Globus pallidus (tissue), 1 donor: ENCODE results near the gene VTI1A.
A peak's percentile ranks its signal among the peaks of the same experiment; 100 is the strongest.

Experiments
- DNase-seq: peaks from one replicate; pipeline ENCODE4 v3.0.0-alpha.2; 2015; ENCODE audit warnings: low spot score

VTI1A gene

DNA sequence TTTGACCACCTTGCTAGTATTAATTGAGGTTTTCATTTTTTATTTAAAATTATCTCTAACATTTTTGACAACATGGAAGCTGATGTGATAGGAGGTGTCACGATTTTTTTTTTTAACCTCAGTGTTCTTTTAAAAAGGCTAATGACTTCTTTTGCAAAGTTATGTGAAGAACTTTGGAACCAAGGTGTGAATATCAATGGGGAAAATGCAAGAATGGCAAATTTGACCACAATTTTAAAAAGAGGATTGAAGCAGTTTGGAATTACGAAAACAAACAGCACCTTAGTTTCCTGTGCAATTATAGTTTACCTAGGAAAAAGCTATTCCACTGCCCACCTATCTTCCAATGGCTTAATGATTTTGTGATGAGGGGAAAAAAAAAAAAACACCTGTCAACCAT lies 232.4 kb downstream of the VTI1A start:
- no peak for DNase-seq

DNA sequence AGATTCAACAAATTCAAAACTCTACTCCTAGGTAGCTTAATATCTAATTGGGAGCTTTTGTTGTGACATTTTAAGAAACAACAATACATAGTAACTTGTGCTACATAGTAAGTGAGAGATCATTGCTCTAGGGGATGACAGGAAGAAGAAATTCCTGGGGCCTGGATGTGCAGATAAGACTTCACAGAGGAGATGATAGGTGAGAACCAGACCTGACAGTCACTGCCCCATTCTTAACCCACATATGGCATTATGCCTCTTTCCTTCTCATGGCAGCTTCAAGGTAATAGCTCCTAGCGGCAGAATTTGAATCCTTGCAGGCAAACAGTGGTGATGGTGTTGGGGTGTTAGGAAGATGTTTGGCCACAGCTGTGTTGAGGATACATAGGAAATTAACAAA lies 233.6 kb downstream of the VTI1A start:
- no peak for DNase-seq

DNA sequence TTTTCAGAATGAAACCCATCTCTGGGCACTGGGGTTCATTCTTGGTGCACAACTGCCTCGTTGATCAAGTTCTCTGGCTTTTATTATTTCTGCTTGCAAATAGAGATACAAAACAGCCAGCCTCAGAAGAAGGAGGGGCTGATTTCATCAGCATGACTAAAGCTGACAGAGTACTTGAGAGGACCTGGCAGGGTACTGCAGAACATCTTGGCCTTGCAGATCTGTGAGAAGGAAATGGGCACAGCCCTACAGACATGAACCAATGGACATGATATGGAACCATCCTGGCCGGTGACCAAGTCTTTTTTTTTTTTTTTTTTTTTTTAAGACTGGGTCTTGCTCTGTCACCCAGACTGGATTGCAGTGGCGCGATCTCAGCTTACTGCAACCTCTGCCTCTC lies 240.6 kb downstream of the VTI1A start:
- no peak for DNase-seq

DNA sequence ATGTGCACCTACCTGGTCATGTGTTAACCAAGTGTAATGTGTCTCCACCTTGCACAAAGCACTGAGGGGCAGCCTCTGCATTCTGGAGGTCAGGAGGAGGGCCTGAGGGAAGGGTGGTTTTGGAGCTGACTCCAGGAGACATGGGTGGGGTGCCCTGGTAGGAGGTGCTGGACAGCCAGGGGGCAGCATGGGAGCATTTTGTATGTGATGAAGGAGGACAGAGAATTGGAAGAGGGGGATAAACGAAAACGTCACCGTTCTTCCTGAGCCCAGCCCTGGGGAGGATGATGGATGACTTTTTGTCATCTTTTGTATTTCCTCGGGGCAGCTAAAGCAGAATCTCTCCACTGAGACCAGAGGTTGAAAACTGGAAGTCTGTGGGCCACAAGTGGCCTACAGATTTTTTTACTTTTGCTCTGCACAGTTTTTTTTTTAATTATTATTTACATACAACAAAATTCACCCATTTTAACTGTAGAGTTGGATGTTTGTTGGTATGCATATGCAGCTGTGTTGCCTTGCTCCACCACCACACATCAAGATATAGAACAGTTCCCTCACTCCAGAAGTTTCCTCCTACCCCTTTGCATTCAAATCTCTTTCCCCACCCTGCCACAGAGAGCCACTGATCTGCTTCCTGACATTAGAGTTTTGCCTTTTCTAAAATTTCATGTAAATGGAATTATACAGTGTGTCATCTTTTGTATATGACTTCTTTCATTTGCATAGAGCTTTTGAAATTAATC lies 242.5 kb downstream of the VTI1A start:
- no peak for DNase-seq

DNA sequence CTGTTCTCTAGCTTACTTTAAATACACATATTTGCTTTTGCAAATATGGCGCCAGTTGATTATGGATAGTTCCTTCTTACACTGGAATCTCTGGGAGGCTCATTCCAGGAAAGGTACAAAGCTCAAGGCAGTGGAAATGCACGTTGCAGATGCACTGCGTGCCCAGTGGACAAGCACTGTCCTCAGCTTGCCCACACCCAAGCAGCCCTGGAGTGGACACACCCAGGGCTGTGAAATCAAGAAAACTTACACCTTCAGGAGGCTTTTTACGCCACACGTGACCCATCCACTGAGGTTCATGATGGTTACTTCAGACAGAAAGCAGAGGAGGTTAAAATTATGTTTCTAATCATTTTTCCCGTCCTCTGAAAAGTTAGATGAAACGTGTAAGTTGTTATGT lies 248.5 kb downstream of the VTI1A start:
- no peak for DNase-seq

DNA sequence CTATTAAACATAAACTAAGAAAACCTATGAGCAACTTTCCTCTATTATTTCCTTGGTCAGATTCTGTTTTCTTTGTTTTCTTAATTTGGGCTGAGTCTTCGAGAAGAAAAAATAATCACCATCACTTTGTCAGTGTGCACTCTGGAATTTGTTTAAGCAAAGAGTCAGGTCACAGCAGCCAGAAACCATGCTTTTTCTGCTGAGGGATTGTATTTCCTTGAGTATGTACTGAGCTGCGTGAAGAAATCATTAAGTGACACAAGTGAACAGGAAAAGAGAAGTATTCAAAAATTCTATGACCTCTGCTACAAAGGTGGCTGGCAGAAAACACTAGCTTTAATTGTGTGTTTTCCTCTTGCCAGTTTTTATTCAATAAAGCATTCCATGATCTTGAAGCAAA lies 249.6 kb downstream of the VTI1A start:
- no peak for DNase-seq

DNA sequence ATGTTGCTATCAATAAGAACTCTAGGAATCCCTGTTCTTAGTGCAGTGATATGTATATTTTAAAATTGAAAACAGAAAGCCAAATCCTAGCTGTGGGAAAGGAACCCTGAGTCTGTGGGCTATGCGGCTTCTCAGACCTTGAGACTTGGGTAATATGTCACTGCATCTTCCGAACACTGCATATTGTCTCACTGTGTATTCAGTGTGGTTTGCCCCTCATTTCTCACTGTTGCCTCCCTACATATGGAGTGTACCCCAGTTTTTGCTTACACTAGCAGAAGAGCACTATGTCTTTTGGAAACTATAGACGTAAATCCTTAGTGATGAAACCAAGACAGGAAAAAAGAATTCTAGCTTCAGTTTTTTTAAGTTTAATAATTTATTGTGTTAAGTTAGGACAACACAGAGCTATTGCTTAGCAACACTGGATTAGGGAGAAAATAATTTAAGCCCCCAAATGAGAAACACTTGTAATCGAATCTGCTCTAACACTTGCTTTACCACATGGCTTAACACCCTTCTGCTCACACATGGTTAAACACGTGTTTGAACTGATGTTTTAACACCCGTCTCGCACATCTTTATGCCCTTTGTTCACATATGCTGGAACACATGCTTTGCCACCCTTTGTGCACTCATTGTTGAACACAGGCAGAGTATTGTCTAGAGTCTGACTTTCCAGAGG lies 251.3 kb downstream of the VTI1A start:
- DNase-seq, result no peak

DNA sequence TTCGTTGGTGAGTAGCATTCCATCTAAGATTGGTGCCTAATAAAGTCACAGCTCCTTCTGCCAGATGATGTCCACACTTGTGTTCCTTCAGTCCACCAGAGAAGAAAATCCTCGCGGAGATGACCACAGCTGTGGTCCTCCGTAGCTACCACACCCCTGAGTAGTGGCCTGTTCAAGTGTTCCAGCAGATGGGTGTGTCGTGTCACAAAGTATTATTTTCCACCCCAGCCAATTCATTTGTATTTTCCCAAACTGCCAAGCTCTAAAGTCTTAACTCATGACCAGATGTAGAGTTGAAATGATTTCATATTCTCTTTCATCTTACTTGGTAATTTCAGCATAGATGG lies 251.8 kb downstream of the VTI1A start:
- no peak for DNase-seq

DNA sequence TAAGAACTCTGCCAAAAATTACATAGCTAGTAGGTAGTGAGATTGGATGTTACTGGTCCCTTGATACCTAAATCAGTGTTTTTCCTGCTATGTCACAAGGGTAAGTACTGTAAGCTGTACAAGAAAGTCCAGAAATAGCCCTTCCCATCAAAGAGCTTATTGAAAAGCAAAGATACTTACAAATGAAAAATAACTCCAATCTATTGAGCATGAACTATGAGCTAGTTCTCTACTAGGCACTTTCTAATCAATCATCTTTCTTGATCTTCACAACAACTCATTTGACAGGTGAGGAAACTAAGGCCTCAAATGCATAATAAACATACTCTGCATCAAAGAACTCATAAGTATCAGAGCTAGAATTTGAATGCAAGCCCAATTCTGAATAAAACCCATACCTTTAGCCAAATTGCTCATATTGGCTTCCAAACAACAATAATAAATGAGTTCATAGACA lies 253.2 kb downstream of the VTI1A start:
- no peak for DNase-seq

DNA sequence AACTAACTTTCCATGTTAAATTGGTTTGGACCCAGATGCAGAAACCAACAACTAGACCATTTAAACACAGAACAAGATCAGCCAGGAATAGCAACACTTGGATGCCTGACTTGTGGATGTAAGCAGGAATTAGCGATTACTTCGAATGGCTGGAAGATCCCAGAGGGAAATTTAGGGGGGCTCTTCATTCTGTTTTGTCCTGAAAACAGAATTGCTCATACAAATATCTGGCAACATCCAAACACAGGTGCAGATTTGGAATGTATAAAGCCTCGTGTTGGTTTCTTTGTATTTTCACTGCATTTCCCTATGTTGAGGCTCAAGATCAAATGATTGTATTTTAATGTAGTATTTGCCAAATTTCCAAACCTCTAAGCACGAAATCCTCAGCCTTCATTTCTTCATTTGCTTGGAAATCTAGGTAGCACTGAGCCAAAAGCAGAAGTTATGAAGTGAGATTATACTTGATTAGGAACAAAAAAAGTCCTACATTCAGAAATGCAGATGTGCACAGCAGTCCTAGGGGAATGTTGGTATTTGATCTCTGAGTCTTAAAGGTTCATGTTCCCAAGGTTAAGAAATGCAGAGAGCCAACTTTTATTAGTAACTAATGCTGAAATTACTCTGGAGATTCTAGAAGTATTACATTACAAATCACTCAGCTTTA lies 254.3 kb downstream of the VTI1A start:
- DNase-seq, result no peak

DNA sequence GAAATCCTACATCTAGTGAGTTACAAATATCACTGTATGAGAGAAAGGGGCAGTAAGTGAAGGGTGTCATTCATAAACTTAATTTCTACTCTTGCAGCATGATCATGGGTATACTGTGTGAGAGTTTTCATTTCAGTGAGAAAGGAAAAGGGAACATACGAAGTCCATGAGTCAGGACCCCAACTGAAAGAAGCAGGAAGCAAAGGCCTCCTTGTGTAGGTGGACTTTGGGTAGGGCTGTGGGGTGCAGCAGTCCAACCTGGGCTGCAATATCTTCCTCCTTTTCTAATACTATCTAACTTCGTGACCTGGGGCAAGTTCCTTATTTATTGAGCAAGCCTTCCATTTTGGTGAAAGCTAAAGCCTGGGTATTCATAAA lies 254.9 kb downstream of the VTI1A start:
- DNase-seq, result no peak

DNA sequence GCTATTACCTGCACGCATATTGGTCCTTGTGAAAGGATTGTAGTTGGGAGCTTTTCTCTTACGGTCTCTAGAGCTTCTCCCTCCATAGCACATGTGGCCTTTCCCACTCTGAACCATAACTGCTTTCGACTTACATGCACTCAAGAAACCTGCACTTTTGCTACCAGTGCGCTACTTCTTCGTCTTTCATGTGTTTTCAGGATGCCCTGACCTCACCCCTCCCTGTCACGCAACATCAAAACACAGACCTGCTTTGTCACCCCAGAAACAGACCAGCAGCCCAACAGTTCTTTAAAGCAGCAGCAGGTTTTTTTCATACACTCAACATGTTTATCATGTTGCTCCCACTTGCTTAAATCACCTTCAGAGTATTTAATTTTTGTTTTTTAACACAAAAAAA lies 259.6 kb downstream of the VTI1A start:
- no peak for DNase-seq

DNA sequence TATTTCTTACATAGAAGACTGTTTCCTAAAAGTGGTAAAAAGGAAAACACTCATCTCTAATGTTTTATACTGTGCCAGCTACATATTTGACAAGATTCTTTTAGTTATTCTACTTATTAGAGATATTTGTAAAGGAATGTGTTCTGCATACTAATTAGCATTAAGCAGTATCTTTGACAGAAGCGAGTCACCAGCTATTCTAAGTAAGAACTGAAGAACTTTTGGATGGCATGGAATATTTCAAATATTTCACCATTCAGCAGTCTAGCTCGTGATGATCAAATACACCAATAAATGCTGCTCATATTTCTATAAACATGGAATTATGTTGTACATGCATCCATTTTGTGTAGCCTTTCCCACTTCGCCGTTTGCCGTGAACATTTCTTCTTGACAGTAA lies 261.4 kb downstream of the VTI1A start:
- no peak for DNase-seq

DNA sequence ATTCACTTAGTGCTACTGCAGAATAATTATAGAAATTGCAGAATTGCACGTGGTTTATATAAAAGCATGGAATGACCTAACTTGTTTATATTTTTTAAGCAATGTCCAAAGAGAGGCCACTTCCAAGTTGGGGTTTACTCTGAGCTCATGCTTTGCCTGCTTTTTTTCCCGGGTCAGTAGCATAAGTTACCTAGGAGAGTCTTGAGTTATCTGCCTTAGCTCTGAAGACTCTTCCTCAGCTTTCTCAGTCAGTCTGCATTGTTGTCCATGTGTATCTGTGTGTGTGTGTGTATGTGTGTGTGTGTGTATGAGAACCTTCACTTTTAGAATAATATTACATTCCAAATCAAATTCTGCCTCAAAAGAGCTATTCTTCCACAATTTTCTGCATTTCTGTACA lies 263.5 kb downstream of the VTI1A start:
- DNase-seq, result no peak

DNA sequence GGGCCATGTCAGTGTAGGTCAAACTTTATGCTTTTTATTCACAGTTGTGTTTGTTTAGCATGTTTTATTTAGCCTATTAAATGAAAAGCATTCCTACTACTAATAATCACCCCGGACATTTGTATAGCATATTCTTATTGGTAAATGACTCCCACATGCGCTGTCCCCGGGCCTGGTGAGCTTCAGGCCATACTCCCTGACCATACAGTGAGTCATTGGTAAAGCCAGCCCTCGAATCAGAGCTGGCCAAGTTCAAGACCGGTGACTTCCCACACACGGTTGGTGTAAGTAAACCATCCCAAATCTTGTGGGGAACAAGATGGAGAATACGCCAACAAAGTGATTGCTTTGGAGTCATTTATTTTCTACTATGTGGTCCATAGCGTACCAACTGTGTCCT lies 264.4 kb downstream of the VTI1A start:
- no peak for DNase-seq

DNA sequence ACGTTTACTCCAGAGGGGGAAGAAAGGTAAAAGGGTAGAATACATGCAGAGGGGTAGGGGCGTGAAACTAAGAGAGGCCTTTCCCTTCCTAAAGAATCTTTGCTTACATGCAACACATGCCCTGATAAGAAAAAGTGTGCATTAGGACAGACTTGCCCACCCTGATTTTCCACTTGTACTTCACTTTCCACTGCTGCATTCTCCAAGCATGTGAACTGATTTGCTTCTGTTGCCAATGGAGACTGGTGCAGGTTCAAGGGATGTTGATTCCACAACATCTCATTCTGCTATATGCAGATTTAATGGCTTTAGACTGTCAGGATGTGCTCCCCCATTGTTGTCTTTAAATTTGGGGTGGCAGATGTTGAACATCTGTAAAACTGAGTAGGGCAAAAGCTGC lies 265.5 kb downstream of the VTI1A start:
- no peak for DNase-seq

DNA sequence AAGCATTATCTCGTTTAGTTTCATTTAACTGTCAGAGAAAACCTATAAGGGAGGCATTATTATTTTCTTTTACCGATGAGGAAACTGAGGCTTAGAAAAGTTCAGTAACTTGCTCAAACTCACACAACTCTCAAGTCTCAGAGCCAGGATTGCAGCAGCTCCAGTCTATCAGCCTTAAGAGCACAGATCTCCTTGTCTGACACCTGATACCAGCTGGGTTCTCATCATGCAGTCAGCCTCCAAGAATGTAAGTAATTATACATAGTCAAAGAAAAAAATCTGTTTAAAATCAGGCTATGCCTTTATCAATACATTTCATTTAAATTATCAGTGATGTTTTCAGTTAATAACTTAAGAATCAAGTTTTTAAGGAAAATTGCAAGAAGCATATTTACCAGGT lies 266.4 kb downstream of the VTI1A start:
- no peak for DNase-seq

DNA sequence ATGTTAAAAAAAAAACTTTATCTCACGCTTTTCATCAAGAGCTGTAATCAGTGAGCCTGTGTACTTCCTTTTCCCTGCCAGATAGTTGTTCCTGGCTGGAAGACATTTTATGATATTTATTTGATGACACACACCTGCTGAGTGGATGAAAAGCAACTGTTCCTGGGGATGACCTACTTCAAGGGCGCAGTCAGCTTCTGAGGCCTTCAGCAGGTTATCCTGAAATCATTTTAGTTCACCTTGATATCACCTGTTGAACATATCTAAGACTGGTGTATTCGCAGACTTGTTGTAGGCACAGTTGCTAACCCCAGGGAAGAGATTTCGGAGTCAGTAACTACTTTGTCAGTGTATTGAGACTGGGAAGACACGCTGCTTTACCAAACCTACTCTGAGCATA lies 268.6 kb downstream of the VTI1A start:
- DNase-seq, result no peak

DNA sequence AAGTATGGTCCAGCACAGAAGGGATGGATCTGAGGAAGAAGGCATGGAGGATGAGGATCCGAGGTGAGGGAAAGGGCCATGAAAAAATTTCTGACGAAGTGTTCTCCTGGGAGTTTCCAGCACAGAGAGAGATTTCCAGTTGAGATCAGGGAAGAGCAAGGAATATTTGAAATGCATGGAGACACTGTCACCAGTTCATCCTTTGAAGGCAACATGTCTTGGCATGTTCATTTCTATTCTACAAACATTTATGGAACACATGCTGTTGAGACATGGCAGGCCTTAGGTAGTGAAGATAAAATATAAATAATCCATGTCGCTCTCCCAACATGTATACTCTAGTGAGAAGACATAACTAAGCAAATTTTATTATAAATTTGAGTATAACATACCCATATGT lies 269.1 kb downstream of the VTI1A start:
- no peak for DNase-seq

DNA sequence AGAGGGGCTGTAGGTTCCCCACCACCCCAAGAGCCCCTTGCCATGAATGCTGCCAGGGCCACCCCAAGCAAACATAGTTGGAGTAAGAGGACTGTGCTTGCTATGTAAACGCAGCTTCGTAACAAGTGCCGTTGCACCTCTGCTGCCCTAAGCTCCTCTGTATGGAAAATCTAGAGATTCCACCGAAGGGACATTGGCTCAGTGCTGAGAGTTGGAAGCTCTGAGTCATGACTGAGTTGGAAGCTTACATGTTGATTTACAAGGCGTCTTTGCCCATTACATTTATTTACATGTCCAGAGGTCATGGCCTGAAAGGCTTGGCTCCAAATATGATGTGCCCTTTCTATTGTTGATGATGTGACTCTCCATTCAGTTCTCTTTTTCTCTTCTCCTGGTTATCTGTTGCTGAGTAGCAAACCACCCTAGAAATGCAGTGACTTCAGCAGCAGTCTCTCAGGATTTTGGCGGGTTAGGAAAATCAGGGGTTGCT lies 270.0 kb downstream of the VTI1A start:
- no peak for DNase-seq

DNA sequence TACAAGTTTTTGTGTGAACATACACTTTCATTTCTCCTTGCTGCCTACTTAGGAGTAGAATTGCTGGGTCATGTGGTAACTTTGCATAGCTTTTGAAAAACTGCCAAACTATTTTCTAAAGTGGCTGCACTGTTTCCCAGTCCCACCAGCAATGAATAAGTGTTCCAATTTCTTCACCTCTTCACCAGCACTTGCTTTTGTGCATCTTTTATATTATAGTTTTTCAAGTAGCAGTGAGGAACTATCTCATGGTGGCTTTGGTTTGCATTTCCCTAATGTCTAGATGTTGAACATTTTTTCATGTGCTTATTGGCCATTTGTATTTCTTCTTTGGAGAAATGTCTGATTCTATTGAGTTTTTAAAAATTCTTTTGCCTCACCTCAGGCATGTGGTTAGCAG lies 273.2 kb downstream of the VTI1A start:
- DNase-seq, result no peak

DNA sequence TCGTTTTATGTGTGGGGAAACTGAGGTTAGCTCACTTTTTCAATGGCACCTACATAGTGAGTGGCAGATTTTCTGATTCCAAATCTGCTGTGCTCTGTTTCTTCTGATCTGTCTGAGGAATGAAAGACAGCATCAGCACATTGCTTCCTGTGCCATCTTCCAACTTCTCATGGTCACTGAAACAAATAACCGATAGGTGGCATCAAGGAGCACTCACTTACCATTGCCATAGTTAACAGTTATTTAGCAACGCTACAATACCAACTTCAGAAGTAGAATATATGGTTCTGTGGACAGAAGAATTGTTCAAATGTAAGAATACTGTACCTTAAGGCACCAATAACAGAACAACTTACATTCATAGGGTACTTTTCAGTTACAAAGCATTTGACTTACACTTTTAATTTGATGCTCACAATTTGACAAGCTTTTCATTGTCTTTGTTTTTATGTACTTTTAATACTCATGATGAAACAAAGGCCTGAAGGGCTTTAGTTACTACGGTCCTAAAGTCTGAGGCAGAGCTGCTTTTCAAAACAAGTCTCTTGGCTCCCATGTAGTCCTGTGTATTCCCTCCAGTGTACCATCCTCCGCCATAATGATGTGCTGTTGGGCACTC lies 274.2 kb downstream of the VTI1A start:
- peak; percentile 62 for DNase-seq

DNA sequence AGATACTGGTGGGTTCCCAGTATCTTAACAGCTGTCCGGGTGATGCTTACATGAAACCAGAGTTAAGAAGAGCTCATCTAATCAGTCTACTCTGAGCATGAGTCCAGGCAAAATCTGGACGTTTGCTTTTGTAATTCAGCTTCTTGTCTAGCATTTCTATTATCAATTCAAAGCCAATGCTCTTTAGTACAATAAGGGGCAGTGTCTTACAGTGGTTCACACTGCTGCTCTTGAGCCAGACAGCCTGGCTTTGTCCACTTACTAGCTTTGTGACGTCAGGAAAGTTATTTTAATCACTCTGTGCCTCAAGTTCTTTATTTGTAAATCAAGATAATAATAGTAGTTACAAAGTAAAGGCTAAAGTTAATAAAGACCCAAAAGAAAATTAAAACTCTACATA lies 275.7 kb downstream of the VTI1A start:
- DNase-seq, result peak; percentile 78
